ENCODE results near the gene PEMT.

GRCh38 chr17:17577373-17577772 is 14.1 kb downstream of the PEMT start:
- no peak for TF ChIP-seq CTCF (IDR thresholded peaks at IDR 0.05)
- TF ChIP-seq POLR2A (IDR thresholded peaks at IDR 0.05), result no peak
